COLO668 (cell line): ENCODE measurements around the gene KRT222.
A peak's percentile ranks its signal among the peaks of the same experiment; 100 is the strongest.

ENCODE experiments used
- DNase-seq: peaks from one replicate; lab custom pipeline; 2025; ENCODE audit not compliant: unreplicated experiment; lab: John Stamatoyannopoulos, UW

KRT222 gene

DNA sequence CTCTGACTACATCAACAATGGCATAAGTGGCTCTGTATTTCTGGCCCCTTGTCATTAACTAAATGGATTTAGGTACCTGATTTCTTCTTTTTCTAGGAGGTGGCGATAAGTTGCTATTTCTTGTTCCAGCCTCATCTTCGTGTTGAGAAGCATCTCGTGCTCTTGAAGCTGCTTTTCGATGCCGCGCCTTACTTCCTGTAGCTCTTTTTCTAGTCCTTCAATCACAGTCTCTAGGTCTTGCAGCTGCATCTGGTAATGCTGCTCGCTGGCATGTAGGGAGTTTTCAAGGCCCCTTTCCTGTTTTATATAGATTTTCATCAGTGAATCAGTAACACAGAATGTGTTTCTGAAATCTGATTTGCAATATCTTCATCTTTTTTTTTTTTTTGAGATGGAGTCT is 5.1 kb downstream of the KRT222 start:
- no peak for DNase-seq

GRCh38 chr17:40658396-40658795 is 6.6 kb downstream of the KRT222 start:
- no peak for DNase-seq

DNA sequence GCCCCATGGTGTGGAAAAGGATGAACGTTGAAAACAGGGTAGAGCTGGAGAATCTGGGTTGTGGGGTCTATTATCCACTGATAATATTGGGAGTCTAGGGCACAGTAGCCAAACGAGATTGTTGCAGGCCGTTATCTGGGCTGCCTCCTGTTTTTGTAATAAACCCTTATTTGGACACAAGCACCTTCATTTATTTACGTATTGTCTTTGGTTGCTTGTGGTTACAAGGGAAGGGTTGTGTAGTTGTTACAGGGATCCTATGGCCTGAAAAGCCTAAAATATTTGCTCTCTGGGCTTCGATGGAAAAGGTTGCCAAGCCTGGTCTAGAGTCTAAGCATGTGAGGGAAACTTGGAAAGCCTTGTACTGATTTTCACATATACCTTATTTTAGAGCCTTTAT is 13.0 kb downstream of the KRT222 start:
- DNase-seq, result no peak

DNA sequence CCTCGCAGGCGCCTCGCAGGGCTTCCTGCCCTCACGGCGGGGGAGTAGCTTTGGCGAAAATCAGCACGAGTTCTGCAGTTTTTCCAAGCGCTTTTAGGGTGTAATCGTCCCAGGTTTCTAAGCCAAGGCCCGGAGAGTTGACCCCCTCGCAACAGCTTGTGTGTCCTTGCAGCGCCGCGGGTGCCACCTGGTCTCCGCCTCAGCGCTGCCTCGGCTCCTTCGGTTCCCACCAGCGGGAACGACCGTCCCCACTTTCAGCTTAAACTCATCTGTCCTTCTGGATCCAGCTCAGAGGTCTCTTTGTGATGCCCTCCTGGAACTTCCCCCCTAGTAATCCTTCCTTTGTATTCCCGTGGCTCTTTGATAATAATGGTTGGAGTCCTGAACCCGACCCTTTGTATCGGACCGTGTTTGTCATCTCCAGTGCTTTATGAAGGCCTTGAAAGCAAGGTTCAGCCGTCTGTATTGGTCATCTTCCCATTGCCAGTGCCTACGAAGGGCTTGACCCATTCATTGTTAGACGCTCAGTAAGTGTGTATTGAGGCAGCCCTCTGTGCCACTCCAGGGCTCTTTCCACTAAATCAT is 16.5 kb downstream of the KRT222 start:
- peak; percentile 55 for DNase-seq

- peak; percentile 77 for DNase-seq
Observed at GRCh38 chr17:40647624-40648383, 17.2 kb downstream of the KRT222 start, which contains the start of gene SMARCE1. TSS of gene SMARCE1 (minus strand) at chr17:40647818. CDS start at chr17:40645802, 2,016 bp downstream.

GRCh38 chr17:40646791-40647623 is 18.0 kb downstream of the KRT222 start:
- DNase-seq, result peak; percentile 23

DNA sequence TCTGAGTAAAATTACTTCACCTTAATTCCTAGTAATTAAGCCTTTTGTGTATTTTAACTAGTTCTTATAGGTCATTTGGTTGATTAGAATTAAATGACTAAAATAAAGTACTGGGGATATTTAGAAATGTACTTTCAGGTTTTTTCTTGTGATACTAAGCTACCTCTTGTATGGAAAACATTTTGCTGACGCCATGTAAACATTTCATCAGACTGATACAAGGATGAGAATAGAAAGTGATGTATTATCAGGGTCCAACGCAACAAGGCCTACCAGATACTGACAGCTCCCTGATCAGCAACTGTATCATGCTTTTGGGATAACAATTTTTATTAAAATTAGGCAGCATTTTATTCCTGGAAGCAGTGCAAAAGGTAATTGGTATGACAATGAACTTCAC is 19.0 kb downstream of the KRT222 start:
- DNase-seq, result no peak

- DNase-seq, result no peak
Observed at GRCh38 chr17:40645291-40645690, 19.7 kb downstream of the KRT222 start.

DNA sequence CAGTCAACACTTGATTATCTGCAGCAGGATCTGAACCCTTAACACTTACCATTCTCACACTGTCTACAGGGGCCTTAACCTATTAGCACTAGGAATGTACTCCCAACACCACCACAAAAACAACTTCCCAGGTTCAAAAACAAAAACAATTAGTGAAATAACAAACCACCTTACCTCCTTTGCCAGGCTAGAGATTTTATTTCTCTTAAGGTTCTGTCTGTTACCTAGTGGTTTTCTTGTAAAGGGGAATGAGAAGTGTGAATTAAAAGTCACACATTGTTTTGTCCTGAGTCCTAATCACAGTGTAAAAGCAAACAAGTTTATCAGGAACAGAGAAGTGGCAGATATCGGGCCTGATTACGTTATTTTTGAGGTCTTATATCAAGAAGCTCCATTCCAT is 27.0 kb downstream of the KRT222 start:
- DNase-seq, result no peak

DNA sequence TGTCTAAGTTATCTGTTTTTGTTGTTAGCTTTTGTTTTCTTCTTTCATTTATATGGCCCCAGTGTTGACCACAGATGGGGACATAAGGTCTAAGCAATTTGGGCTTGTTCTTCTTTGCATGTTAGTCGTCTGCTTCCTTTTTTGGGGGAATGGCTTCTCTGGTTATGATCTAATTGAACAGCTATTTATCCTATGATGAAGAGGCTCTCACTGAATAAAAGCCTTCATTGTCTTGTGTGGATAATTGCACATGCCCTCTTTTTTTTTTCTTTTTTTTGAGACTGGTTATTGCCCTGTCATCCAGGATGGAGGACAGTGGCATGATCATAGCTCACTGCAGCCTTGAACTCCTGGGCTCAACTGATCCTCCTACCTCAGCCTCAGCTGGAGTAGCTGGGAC is 31.1 kb downstream of the KRT222 start:
- DNase-seq, result no peak

- DNase-seq, result no peak
Observed at GRCh38 chr17:40632216-40632615, 32.8 kb downstream of the KRT222 start.

GRCh38 chr17:40629842-40630241 is 35.1 kb downstream of the KRT222 start:
- DNase-seq, result no peak

DNA sequence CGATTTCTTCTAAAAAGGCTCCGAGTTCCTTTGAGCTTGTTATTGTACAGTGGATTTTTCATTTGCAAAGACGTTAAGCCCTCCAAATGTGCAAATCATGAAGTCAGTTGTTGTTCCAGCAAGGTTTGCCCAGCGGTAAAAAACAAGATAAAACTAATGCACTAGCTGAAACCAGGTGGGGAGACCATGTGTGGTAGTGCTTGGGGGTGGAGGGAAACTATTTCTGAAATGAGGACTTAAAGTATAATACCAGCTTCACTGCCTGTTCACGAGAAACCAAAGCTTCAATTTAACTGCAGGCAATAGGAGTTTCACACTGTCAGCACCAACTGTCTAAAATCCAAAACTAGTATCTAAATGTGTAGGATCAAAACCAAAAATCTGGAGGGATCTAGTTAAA is 39.7 kb downstream of the KRT222 start:
- no peak for DNase-seq

DNA sequence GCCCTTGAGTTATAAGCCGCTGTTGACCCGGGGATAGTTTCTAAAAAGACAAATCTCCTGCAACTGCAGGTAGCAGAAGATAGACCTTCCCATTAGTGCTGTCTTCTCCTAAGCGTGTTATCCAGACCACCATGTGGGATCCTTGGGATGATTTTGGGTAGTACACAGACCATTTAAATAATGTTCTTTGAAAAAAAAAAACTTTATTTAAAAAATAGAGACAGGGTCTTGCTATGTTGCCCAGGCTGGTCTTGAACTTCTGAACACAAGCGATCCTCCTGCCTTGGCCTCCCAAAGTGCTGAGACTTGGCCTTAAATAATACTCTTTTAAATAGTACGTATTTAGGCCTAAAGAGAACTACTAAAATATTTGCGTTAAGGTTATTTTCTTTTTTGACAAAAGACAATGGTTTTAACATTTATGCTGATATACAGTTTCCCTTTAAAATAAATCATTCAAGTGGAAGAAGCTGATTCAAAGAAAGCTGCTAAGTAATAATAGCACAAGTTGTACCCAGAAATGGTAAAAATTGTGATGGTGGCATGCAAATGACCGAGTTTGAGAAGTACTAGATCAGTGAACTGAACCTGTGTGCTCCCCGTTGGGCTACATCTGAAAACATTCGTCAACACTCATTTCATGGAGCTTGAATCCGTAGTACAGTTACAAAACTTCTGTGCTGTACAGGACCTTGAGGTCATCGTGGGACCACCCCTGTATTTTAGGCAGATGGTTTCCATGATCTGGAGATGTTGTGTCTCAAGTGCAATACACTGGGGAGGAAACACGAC is 41.4 kb downstream of the KRT222 start:
- no peak for DNase-seq

DNA sequence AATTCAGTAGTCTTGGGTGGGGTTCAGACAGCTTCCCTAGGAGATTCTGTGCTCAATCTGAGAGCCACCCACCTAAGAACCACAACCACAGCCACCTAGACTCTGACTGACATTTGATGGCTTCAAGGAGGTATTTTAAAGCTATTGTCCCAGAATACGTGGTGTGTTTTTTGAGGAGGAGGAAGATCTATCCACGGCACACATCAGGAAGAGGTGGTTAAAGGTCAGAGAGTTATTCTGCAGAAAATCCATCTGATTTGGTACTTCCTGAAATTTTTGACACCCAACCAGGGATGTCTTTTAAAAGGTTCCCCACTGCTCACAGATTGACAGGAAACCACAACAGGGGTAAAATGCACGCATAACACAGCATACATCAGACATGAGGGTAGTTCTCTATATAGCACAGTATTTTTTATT is 42.5 kb downstream of the KRT222 start:
- no peak for DNase-seq

- DNase-seq, result no peak
Observed at GRCh38 chr17:40621578-40621977, 43.4 kb downstream of the KRT222 start.

DNA sequence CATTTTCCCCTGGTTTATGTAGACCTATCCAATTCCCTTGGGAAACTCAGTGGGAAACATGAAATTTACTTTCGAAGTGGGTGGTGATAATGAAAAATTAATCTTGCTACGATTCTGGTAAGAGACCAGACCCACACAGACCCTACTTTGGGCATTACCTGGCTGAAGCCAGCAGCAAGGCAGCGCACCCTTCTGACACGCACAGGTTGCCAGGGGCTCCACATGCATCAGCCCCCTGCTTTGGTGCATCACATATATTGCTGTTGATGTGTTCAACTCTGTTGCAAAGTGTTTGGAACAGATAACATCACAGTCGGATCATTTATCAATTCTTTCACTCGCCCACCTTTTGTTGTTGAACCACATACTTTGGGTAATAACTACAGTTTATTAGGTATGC is 44.0 kb downstream of the KRT222 start:
- no peak for DNase-seq

DNA sequence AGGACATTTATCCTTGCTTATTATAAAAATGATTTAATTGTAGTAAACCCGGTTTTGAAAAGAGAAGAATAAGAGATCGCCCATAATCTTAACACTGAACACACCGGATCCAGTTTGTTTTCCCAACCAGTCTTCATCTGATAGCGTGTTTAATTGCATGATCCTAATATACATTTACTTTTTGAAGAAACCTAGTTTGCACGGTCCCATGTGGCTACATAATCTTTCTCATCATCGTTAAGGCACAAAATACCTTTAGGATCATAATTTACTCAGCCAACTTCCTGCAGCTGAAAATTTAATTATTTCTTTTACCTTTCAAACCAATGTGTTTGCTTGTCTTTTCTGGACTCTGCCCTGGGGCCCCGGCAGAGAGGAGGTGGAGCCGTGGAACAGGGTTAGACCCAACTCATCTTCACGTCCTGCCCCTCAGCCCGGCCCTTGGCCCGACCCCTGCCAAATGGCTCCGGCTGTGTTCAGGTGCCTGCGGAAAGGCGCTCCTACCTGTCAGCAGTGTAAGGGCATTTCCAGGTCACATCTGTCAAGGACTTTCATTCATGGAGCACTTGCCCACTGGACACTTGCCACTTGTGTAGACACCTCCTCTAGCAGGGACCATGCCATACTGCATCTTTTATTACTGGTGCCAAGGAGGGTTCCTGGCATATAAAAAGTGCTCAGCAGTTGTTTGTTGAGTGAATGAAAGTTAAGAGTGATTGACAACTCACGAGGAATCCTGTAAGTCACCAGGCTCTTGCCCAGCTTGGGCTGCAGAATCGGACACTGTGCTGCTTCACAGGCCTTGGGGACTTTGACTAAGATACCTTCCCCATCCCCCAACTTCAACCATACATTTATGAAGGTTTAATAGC is 46.0 kb downstream of the KRT222 start:
- no peak for DNase-seq

DNA sequence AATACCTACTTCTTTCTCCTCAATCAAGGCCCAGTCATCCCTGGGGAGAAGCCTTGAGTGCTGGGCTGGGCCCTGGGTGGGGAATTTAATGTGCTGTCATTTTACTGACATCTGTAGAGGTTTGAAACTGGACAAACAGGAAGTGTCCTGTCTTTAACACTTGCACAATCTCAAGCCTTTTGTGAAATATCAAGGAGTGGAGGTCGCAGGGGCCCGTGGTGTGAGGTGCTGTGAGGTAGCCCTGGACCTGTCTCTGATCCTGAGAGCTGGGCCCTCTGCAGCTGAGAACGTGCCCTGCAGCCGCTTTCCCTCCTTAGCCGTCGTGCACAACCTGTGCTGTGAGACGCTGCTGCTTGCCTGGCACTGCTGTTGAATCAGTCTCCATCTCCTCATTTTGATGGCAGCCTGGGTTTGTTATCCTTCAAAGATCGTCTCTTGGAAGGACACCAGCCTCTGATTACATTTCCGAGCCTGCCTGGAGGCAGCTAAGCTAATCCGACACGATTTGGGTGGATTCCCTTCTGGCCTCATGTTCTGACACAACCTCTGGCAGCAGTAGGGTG is 47.2 kb downstream of the KRT222 start:
- DNase-seq, result no peak

- no peak for DNase-seq
Observed at GRCh38 chr17:40616592-40616991, 48.4 kb downstream of the KRT222 start.
